Common myeloid progenitor, CD34-positive (primary cell): Measurements from ENCODE around the gene RBM14.
A peak's percentile ranks its signal among the peaks of the same experiment; 100 is the strongest.
"Not testable (repeated sequence)": the region's sequence is repeated elsewhere in the genome, so short reads cannot be mapped to it uniquely, and the experiment has no call there.

Experiments used
- CTCF ChIA-PET: fragments of 350-600 bp; sonication (Branson Sonifier 250); formaldehyde crosslinking; loops from one replicate; lab custom pipeline; 2021; ENCODE audit warnings: antibody characterized with exemption; lab: Charles Lee
- POLR2A ChIA-PET: fragments of 350-600 bp; sonication (Branson Sonifier 250); formaldehyde crosslinking; loops from one replicate; lab custom pipeline; 2021; ENCODE audit warnings: antibody characterized with exemption; lab: Charles Lee
- DNase-seq, 3 donors: peaks; one replicate each; pipeline versions ENCODE4 v3.0.0 to v3.0.0-alpha.2; 2013
- H3K27ac ChIP-seq, 2 experiments: 1 replicate in 1 of 2; 2 replicates in 1 of 2; pipeline ENCODE4 v1.7.0; 2013; ENCODE audit warnings: inconsistent platforms in 2 of 2, low read length in 2 of 2, mild to moderate bottlenecking in 2 of 2, low read depth in 1 of 2, moderate library complexity in 1 of 2; ENCODE audit not compliant: severe bottlenecking in 2 of 2, insufficient read depth in 1 of 2, poor library complexity in 1 of 2
- H3K27me3 ChIP-seq, 5 experiments: replicated peaks in 2 of 5; 1 replicate in 3 of 5; 2 replicates in 2 of 5; pipeline versions ENCODE4 v1.6.1 to v1.7.0; 2013; ENCODE audit warnings: low read length in 4 of 5, mild to moderate bottlenecking in 2 of 5, moderate library complexity in 2 of 5, inconsistent platforms in 1 of 5; ENCODE audit not compliant: insufficient read depth in 5 of 5, control insufficient read depth in 4 of 5
- H3K36me3 ChIP-seq, 4 experiments: 1 replicate in 2 of 4; 2 replicates in 2 of 4; pipeline versions ENCODE4 v1.6.1 to v1.7.0; 2013; ENCODE audit warnings: low read length in 3 of 4, control low read depth in 1 of 4, mild to moderate bottlenecking in 1 of 4; ENCODE audit not compliant: control insufficient read depth in 4 of 4, insufficient read depth in 4 of 4
- H3K4me1 ChIP-seq, 4 experiments: 1 replicate in 3 of 4; 2 replicates in 1 of 4; pipeline versions ENCODE4 v1.6.1 to v1.7.1; 2013; ENCODE audit warnings: low read length in 3 of 4, mild to moderate bottlenecking in 3 of 4, control low read depth in 1 of 4, inconsistent platforms in 1 of 4, moderate library complexity in 1 of 4; ENCODE audit not compliant: control insufficient read depth in 4 of 4, insufficient read depth in 4 of 4; ENCODE audit errors: control extremely low read depth in 1 of 4
- H3K4me3 ChIP-seq, 7 experiments: 1 replicate in 4 of 7; 2 replicates in 3 of 7; pipeline versions ENCODE4 v1.5.1 to v1.7.0; 2013; ENCODE audit warnings: mild to moderate bottlenecking in 7 of 7, low read length in 6 of 7, moderate library complexity in 6 of 7, inconsistent platforms in 2 of 7, low read depth in 2 of 7, control low read depth in 1 of 7; ENCODE audit not compliant: insufficient read depth in 4 of 7, control insufficient read depth in 1 of 7; ENCODE audit errors: extremely low read depth in 1 of 7
- H3K9me3 ChIP-seq, 5 experiments: 1 replicate in 4 of 5; 2 replicates in 1 of 5; pipeline versions ENCODE4 v1.6.1 to v1.7.1; 2013; ENCODE audit warnings: low read length in 4 of 5, mild to moderate bottlenecking in 2 of 5, inconsistent platforms in 1 of 5, low read depth in 1 of 5, moderate library complexity in 1 of 5; ENCODE audit not compliant: control insufficient read depth in 4 of 5, insufficient read depth in 2 of 5; ENCODE audit errors: control extremely low read depth in 1 of 5
- WGBS: methylation state at CpG from one replicate; pipeline ENCODE4 v1.1.5; 2013; ENCODE audit not compliant: insufficient coverage; 5-methylcytosine and 5-hydroxymethylcytosine counted together

The RBM14 gene

DNA sequence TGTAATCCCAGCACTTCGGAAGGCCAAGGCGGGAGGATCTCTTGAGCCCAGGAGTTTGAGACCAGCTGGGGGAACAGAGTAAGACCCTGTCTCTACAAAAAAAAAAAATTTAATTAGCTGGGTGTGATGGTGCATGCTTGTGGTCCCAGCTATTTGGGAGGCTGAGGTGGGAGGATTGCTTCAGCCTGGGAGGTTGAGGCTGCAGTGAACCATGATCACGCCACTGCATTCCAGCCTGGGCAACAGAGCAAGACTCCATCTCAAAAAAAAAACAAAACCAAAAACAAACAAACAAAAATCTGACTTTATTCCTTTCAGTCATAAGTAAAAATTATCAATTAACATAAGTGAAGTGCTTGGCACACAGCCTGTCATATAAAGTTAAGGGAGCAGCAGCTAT, 9.8 kb upstream of the RBM14 start:
- not testable (repeated sequence) for H3K27me3 ChIP-seq, H3K4me3 ChIP-seq, H3K9me3 ChIP-seq, H3K27ac ChIP-seq, DNase-seq
- H3K4me1 ChIP-seq: peaks cover 5 to 11% (median 7%) of the 10 kb centered on the region in 4 experiments
- ChIA-PET CTCF (interaction anchor here (0.6 to 1.3 kb wide), 5 partner anchors 10 to 73 kb away, joined by 3 to 4 read pairs (median 3); no protein-coding TSS in a partner anchor), POLR2A (interaction anchor here (1.0 to 1.7 kb wide), 4 partner anchors 10 to 14 kb away, joined by 3 to 4 read pairs (median 4); partner anchors contain the start of genes CCDC87, CCS and RBM14)
- H3K36me3 ChIP-seq: peaks cover 5 to 43% (median 35%) of the 10 kb centered on the region in 4 experiments
- 83% methylated on average over 2 of the region's 3 CpGs for WGBS

DNA sequence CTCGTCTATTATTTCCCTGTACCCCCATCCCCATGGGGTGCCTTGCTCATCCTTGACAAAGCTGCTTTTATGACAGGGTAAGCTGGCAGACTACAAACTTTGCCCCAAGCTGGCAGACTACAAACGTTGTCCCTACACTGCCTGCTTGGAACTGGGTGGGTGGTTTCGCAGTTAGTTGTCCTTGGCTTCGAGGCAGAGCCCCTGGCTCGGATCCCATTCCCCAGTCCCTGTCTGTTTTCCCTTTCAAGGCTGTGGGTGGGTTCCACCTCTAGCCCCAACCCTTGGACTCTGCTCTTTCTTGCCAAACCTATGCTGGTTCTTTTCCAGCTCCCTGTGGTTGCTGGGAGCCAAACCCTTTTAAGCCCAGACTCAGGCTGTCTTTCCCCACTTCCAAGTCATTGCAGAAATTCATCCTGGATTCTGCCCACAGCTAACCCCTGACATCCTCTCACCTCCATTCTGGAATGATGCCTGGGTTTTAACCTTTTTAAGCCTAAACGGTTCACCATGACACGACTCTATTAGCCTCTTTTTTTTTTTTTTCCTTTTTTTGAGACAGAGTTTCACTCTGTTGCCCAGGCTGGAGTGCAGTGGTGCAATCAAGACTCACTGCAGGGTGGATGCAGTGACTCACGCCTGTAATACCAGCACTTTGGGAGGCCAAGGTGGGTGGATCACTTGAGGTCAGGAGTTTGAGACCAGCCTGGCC, 9.2 kb upstream of the RBM14 start:
- H3K27ac ChIP-seq: no peak overlapping the region
- POLR2A ChIA-PET: interaction anchor here (1.0 to 1.7 kb wide), 4 partner anchors 9 to 14 kb away, joined by 3 to 4 read pairs (median 4); partner anchors contain the start of genes CCDC87, CCS and RBM14
- H3K4me1 ChIP-seq: peaks cover 5 to 11% (median 7%) of the 10 kb centered on the region in 4 experiments
- H3K36me3 ChIP-seq: peaks cover 5 to 40% (median 31%) of the 10 kb centered on the region in 4 experiments
- no peaks in the 10 kb centered on the region for H3K27me3 ChIP-seq
- DNase-seq: no peak
- no peak overlapping the region for H3K4me3 ChIP-seq
- CTCF ChIA-PET: interaction anchor here (0.9 to 1.6 kb wide), 5 partner anchors 10 to 28 kb away, joined by 3 to 4 read pairs (median 3); no protein-coding TSS in a partner anchor
- WGBS: 96% methylated on average over 8 of the region's 8 CpGs
- no peaks in the 10 kb centered on the region for H3K9me3 ChIP-seq

DNA sequence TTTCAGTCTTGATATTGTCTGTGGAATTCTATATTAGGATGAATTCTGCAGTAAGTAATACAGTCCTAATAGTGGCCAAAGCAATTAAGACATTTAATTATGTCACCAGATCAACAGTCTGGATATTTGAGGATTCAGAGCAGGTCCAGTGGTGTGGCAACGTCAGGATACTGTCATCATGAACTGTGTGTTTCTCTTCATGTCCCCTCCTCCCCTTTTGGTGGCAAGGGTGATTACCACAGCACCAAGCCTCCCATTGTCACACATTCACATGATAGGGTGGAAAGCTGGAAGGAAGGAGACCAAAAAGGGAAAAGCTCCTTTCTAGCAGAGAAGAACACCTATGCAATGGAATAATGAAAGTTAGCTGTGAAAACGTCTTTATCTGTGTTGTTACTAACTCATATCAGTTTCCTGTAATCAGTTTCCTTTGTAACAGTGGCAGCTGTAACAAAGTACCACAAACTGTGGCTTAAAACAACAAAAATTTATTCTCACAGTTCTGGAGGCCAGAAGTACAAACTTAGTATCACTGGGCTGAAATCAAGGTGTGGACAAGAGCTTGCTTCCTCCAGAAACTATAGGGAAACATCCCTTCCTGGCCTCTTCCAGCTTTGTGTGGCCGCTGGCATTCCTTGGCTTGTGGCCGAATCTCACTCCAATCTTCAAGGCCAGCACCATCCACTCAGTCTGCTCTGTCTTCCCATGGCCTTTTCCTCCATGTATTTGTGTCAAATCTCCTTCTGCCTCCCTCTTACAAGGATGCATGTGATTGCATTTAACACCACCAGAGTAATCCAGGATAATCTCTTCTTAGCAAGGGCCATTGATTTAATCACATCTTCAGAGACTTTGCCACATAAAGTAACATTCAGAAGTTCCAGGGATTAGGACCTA, 6.5 kb upstream of the RBM14 start:
- peak overlapping the region in 1 of 2 experiments; percentile 49 for H3K27ac ChIP-seq
- POLR2A ChIA-PET: no interaction called here

DNA sequence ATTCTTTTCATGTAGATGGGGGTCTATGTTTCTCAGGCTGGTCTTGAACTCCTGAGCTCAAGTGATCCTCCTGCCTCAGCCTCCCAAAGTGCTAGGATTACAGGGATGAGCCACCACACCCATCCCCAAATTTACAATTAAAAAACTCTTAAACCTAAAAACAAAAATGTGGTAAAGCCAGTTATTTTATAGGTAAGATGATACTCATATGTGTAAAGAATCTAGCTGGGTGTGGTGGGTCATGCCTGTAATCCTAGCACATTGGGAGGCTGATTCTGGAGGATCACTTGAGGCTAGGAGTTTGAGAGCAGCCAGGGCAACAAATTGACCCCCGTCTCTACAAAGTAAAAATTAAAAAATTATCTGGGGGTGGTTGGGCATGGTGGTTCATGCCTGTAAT, 4.0 kb upstream of the RBM14 start:
- CTCF ChIA-PET: interaction anchor here (0.8 to 1.9 kb wide), 4 partner anchors 13 to 33 kb away, joined by 3 to 4 read pairs (median 4); no protein-coding TSS in a partner anchor
- 100% methylated on average over 1 of the region's 1 CpG for WGBS
- POLR2A ChIA-PET: no interaction called here
- Histone ChIP-seq H3K4me3 (no peak overlapping the region), H3K27me3 (no peaks in the 10 kb centered on the region), H3K27ac (no peak overlapping the region), H3K9me3 (no peaks in the 10 kb centered on the region), H3K36me3 (peaks cover 0 to 2% (median 0%) of the 10 kb centered on the region in 4 experiments), H3K4me1 (peaks cover 5 to 18% (median 11%) of the 10 kb centered on the region in 4 experiments)
- DNase-seq: no peak

More for the DNA sequence above, 6.5 kb upstream of the RBM14 start:
- Histone ChIP-seq H3K4me1 (peaks cover 5 to 11% (median 7%) of the 10 kb centered on the region in 4 experiments), H3K4me3 (peak overlapping the region in 1 of 7 experiments; percentile 2), H3K27me3 (no peaks in the 10 kb centered on the region), H3K36me3 (peaks cover 3 to 22% (median 16%) of the 10 kb centered on the region in 4 experiments), H3K9me3 (no peaks in the 10 kb centered on the region)
- DNase-seq: peak in 2 of 3 donors; percentile 43 to 59
- CTCF ChIA-PET: interaction anchor here (1.2 to 3.0 kb wide), 3 partner anchors 10 to 17 kb away, joined by 3 to 11 read pairs (median 3); partner anchors contain the start of genes CCDC87 and CCS
- 100% methylated on average over 2 of the region's 4 CpGs for WGBS

DNA sequence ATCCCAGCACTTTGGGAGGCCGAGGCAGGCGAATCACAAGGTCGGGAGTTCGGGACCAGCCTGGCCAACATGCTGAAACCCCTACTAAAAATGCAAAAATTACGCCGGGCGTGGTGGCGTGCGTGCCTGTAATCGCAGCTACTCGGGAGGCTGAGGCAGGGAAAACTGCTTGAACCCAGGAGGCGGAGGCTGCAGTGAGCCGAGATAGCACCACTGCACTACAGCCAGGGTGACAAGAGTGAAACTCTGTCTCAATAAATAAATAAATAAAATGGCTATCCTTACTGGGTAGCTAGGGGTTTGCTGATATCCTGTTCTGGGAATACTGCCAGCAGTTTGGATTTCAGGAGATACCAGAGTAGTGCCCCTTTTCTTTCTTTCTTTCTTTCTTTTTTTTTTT, 2.4 kb upstream of the RBM14 start:
- ChIA-PET POLR2A (interaction anchor here (1.2 kb wide), 1 partner anchor 24 kb away, joined by 5 read pairs; the partner anchor contains the start of gene RBM4), CTCF (interaction anchor here (1.9 kb wide), 1 partner anchor 35 kb away, joined by 4 read pairs; no protein-coding TSS in a partner anchor)

DNA sequence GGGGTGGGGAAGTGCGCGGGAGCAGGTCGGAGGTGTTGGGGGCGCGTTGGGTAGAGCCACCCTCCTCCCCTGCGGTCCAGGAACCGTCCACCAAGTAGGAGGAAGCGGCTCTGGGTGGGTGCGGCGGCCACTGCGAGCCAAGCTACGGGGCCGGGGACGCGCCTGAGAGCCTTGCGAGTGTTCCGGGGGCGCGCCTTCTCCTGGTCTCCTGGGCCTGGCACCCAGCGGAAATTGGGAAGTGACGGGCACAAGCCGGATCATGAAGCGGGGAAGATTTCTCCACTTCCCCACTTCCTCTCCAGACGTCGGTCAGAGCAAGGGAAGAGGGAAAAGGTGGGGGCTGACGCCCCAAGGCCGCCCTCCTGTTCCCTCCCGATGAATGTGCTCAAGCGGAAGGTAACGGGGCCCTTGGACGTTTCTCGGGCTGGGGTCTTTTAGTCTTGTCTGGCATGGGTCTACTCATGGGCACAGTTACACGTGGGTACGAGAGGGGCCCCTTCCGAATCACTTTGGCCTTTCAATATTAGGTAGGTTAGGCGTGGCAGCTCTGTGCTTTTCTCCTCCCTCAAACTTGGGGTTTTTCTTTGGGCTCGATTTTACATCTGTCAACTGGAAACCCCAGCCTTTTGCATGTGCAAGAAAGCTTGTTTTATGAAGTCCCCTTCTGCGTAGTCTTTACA, 865 bp downstream of the RBM14 start:
- WGBS: 0% methylated on average over 23 of the region's 38 CpGs
- Histone ChIP-seq H3K27ac (peak overlapping the region; percentile 93 to 97), H3K36me3 (peaks cover 0 to 41% (median 18%) of the 10 kb centered on the region in 4 experiments), H3K27me3 (no peaks in the 10 kb centered on the region), H3K9me3 (no peaks in the 10 kb centered on the region), H3K4me1 (peaks cover 18 to 35% (median 28%) of the 10 kb centered on the region in 4 experiments), H3K4me3 (peak overlapping the region; percentile 90 to 100 (median 96))
- POLR2A ChIA-PET: interaction anchor here (0.7 to 2.4 kb wide), 12 partner anchors 12 to 71 kb away, joined by 3 to 16 read pairs (median 4); partner anchors contain the start of genes ACTN3, CCDC87, CCS and RBM4
- peak in 1 of 3 donors; percentile 82 for DNase-seq
- CTCF ChIA-PET: interaction anchor here (0.9 to 2.9 kb wide), 8 partner anchors 10 to 25 kb away, joined by 3 to 10 read pairs (median 4); partner anchors contain the start of genes CCDC87, CCS and RBM4

More for the DNA sequence above, 2.4 kb upstream of the RBM14 start:
- Histone ChIP-seq H3K9me3 (no peaks in the 10 kb centered on the region), H3K27ac (no peak overlapping the region), H3K4me3 (no peak overlapping the region), H3K27me3 (no peaks in the 10 kb centered on the region), H3K4me1 (peaks cover 20 to 34% (median 26%) of the 10 kb centered on the region in 4 experiments), H3K36me3 (peaks cover 0 to 18% (median 6%) of the 10 kb centered on the region in 4 experiments)
- WGBS: 95% methylated on average over 13 of the region's 13 CpGs
- DNase-seq: no peak
